GM13976 (cell line): ENCODE data around the gene PIEZO2.
"Not testable (repeated sequence)": the region's sequence is repeated elsewhere in the genome, so short reads cannot be mapped to it uniquely, and the experiment has no call there.

ENCODE experiments used
- DNase-seq: peaks from one replicate; pipeline ENCODE4 v3.0.0; 2012; ENCODE audit warnings: low spot score
- CTCF ChIP-seq: IDR thresholded peaks from 2 replicates; pipeline ENCODE4 v1.5.1; 2012; ENCODE audit warnings: borderline replicate concordance, mild to moderate bottlenecking; ENCODE audit not compliant: insufficient read depth; ENCODE audit errors: extremely low read depth, missing control alignments, control extremely low read depth
- in situ Hi-C: fragments of 300-500 bp; cut with MboI; formaldehyde crosslinking; loops from one replicate; pipeline ENCODE4 v1.12.0; 2022; ENCODE audit warnings: low sequenced_read_pairs, mixed read lengths, inconsistent platforms; ENCODE audit not compliant: unreplicated experiment

PIEZO2 gene

GRCh38 chr18:10669441-10670100 is 479.8 kb downstream of the PIEZO2 start:
- DNase-seq: no peak
- in situ Hi-C loops: no loop called here
- TF ChIP-seq CTCF: no peak

- in situ Hi-C loops: no loop called here
Measured at GRCh38 chr18:10663750-10664149, 485.6 kb downstream of the PIEZO2 start.

GRCh38 chr18:10661317-10661716 is 488.1 kb downstream of the PIEZO2 start:
- in situ Hi-C loops: no loop called here
- TF ChIP-seq CTCF: no peak
- no peak for DNase-seq

More at GRCh38 chr18:10663750-10664149, 485.6 kb downstream of the PIEZO2 start:
- no peak for TF ChIP-seq CTCF
- no peak for DNase-seq

GRCh38 chr18:10660179-10660884 is 489.0 kb downstream of the PIEZO2 start:
- in situ Hi-C loops: no loop called here
- DNase-seq: no peak
- no peak for TF ChIP-seq CTCF

- DNase-seq: no peak
- in situ Hi-C loops: loop anchor here (10.0 kb wide), 1 partner anchor 1515 kb away; no protein-coding TSS in a partner anchor
- no peak for TF ChIP-seq CTCF
Measured at GRCh38 chr18:10659594-10659993, 489.8 kb downstream of the PIEZO2 start.

GRCh38 chr18:10659000-10659399 is 490.4 kb downstream of the PIEZO2 start:
- in situ Hi-C loops: loop anchor here (10.0 kb wide), 1 partner anchor 1516 kb away; no protein-coding TSS in a partner anchor
- TF ChIP-seq CTCF: no peak
- DNase-seq: no peak

GRCh38 chr18:10644003-10644402 is 505.4 kb downstream of the PIEZO2 start:
- DNase-seq, in situ Hi-C loops: not testable (repeated sequence)

- in situ Hi-C loops, DNase-seq: not testable (repeated sequence)
Measured at GRCh38 chr18:10642915-10643524, 506.3 kb downstream of the PIEZO2 start.

GRCh38 chr18:10638539-10638885 is 510.9 kb downstream of the PIEZO2 start:
- in situ Hi-C loops: not testable (repeated sequence)

GRCh38 chr18:10637858-10638538 is 511.4 kb downstream of the PIEZO2 start:
- in situ Hi-C loops, DNase-seq: not testable (repeated sequence)

More at GRCh38 chr18:10638539-10638885, 510.9 kb downstream of the PIEZO2 start:
- not testable (repeated sequence) for DNase-seq
